ENCODE data around the gene SLCO2A1. TPM values are rescaled to one million over a fixed set of nuclear protein-coding genes. Genes with fewer than 3 reads are reported as not detected.
A peak's percentile ranks its signal among the peaks of the same experiment; 100 is the strongest.

Gene SLCO2A1
- total RNA-seq, 1 donor from 2014 or later = 59.2 TPM

DNA sequence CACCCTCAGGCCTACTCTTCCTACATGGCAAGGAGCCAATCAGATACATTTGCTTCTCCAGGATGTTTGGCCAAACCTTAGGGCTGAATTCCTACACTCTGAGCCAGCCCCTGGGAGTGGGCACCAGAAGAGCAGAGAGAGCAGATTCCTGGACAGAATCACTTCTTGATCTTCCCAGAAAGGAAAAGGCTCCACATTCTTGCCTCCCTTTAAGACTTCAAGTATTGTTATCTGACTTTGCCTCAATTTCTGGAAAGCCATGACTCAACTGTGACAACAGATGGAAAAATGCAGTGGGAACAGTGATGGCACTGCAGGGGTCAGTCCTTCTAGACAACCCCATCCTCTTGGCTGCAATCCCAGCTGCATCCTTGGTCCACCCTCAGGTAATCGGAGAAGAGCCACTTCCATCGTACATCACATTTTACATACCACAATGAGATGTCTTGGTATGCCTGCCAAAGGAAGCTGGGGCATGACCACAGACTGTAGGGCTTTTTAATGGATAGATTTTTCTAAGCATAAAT, 21.0 kb downstream of the SLCO2A1 start:
- intact Hi-C loops (cut with DNase I) = no loop called here
- no peak for DNase-seq (ENCODE audit: low spot score)

DNA sequence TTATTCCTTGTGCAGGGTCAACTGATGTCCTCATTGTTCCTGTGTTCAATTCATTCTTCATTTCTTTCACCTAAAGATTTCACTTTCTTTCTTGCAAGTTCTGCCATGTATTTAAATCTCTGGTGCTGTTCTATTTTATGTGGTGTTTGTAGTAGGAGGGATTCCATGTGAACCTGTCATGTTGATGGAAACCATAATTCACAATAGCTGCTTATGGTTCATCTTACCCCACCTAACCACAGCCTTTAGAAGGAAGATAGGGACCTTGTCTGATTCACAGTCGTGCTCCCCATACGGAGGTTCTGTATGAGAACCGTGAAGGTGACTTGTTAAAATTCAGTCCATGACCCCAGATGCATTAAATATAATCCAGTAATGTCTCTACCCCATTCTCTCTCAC, 21.9 kb downstream of the SLCO2A1 start:
- no peak for DNase-seq (ENCODE audit: low spot score)
- intact Hi-C loops (cut with DNase I) = no loop called here

DNA sequence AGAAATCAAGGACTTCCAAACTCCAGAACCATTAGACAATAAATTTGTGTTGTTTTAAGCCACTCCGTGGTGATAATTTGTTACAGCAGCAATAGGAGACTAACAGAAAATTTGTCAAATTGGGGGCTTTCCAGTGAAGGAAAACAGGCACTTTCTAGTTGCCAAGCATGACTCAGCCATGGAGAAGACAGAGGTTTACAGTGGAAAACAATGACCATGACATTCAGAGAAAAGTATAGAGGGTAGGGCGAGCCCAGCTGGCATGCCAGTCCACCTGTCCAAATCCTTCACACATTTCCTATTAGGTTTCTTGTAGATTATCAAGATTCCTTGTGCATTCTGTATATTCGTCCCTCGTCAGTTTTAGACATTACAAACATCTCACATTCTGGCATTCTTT, 24.9 kb downstream of the SLCO2A1 start:
- DNase-seq (ENCODE audit: low spot score) = no peak
- intact Hi-C loops (cut with DNase I) = no loop called here

DNA sequence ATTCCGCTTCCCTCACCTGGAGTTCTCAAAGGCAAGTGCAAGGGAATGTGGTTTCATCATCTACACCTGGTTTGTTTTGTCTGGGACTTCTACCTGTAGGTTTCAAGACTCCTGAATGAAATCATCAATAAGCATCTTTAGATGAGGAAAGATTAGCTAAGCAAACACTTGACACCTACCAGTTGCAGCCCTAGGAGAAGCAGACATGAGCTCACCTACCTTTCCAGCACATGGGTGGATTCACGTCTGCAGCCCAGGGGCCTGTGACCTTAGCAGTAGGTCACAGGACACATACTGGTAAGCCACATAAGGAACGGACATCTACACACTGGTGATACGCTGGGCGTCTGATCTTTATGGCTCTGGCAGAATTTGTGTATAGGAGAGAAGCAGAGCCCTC, 26.7 kb downstream of the SLCO2A1 start:
- intact Hi-C loops (cut with DNase I) = no loop called here
- no peak for DNase-seq (ENCODE audit: low spot score)

DNA sequence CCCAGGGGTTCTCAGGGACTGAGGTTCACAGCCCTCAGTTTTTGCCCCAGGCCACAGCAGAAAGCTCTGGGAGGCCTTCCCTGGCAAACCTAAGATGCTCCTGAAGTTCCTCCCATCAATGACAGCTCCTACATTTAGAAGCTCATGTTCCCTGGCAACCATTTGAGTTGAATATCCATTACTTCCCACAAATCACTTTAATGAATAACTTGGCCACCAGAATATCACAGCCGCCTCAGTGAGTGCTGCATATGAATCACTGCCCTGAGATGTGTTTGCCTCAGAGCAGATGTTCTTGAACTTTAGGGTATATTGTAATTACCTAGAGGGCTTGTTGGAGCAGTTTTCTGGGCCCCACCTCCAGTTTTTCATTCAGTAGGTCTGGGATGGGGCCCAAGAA, 27.4 kb downstream of the SLCO2A1 start:
- intact Hi-C loops (cut with DNase I) = no loop called here
- no peak for DNase-seq (ENCODE audit: low spot score)

DNA sequence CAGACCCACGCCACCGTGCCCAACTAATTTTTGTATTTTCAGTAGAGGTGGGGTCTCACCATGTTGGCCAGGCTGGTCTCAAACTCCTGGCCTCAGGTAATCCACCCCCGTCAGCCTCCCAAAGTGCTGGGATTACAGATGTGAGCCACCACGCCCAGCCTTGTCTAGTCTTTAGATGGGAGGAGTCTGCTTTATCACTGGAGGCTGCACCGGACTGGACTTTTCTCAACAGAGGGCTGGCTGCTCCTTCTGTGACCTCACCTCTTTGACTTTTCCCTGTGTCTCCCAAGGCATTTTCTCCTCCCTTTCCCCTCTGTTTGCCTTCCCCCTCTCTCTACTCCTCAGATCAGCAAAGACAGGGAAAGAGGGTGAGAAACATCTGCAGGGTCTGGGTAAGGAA, 28.5 kb downstream of the SLCO2A1 start:
- intact Hi-C loops (cut with DNase I) = no loop called here
- DNase-seq (ENCODE audit: low spot score) = no peak

DNA sequence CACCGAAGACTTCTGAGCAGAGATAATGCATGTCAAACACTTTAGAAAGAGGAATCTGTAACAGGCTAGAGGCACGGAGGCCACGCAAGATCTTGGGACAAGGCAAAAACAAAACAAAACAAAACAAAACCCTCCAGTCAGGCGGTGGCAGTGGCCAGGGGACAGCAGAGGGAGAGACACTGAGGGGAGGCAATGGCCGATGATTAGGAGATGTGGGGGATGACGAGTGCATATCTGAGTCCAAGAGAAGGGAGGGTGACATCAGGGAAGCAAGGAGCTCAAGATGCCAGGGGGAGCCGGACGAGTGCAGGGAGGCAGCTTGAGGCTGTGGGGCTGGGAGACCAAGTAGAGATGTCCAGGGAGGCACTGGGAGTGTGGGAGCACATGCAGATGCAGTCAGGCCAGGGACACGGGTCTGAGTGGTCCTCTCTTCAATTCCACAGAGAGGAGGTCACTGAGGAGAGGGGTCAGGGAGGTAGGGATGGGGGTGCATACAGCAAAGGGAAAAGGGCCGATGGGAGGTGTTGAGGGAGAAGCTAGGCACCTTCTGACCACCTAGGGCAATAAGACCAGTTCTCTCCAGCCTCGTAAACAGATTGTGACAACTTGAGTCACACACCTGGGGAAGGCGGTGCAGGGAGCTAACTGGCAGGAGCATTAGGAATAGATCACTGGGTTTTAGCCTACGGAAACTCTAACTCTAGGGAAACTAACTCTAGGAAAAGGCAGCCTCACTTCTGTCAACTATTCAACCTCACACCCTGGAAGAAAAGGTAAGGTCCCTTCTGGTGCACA, 29.6 kb downstream of the SLCO2A1 start:
- DNase-seq (ENCODE audit: low spot score) = peak; percentile 44
- intact Hi-C loops (cut with DNase I) = no loop called here

DNA sequence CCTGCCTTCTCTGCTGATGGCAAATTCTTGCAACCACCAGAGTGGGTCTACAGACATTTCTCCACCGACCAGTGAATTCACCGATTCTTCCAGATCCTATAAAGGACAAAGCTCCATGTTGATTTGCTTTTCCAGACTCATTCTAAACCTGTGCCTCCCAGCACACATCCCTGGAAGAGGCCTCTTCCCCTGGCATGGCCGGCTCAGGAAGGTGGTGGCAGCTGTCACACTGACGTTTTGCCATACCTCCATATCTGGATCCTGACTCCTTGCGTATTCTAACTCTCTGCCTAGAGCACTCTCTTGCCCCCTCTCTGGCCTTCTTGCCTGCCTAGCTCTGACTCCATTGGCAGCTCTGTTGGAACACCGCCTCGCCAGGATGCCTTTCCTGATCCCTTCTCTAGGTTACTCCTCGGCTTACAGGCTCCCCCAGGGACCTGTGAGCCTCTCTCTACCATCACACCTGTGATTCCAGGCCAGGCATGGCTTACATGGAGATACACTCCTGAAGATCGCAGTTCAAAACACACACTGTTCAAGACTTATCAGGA, 31.0 kb downstream of the SLCO2A1 start:
- intact Hi-C loops (cut with DNase I) = no loop called here
- DNase-seq (ENCODE audit: low spot score) = peak; percentile 55

DNA sequence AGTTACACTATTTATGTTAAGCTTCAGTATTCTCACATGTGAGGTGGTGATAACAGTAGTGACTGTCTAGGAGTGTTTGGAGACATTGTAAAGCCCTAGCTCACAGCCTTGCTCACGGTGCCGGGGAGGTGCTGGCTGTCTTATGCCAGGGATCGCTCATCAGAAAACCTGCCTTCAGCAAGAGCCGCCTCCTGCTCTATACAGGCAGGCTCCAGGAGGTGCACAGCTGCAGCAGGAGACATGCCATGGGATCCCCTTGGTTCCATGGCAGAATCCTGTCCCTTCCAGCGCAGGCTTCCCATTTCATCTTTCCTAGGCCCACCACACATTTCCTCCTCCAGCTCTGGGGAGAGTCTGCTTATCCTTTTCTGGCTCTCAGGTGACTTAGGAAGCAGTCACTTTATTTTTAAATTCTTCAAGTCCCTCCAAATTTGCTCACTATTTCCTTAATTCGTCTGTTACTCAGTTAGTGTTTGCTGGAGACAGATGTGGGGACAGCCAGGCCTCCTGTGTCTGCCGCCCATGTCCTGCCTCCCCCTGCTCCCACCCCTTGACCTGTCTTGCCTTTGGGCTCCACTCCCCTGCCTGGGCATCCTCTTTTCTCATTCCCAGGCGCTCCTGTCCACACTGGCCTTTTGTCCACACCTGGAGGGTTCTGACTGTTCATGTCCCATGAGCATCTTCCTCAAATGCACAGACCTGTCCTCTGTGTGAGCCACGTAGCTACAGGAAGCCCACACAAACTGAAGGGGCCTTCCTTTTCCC, 31.7 kb downstream of the SLCO2A1 start:
- intact Hi-C loops (cut with DNase I) = no loop called here
- DNase-seq (ENCODE audit: low spot score) = peak; percentile 29

DNA sequence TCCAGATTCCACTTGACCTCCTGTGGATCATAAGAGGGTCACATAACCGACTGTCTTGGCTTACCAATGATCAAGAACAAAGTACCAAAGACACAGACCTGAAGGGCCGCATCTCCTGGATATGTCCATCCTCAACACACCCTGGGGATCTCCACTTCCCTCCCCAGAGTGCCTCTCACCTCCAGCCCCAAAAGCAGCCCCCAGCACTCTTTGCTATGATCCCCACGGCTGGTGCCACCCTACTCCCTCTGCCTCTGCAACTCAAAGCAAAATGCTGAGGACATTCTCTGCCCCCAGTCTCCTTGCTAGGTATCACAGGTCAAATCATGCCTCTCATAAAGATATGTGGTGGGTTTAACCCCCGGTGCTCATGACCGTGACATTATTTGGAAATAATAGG, 32.7 kb downstream of the SLCO2A1 start:
- DNase-seq (ENCODE audit: low spot score) = peak; percentile 44
- intact Hi-C loops (cut with DNase I) = no loop called here

DNA sequence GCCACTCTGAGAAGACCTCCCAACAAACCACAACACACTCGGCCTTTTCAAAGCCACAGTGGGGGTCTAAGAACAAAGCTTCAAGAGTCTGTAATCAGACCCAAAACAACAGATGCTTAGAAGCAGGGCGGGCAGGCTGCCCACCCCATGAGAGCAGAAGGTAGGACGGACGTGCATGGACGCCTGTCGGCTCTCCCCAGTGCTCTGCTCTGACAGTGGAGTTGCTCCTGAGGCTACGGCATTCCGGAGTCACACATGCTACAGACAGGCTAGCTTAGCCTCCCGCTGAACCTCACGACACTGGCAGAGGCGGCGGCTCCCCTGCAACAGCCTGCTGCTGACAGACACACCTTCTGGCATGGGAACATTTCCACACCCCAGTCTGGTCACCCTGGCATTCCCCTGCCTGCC, 33.5 kb downstream of the SLCO2A1 start:
- DNase-seq (ENCODE audit: low spot score) = peak; percentile 69
- intact Hi-C loops (cut with DNase I) = no loop called here

DNA sequence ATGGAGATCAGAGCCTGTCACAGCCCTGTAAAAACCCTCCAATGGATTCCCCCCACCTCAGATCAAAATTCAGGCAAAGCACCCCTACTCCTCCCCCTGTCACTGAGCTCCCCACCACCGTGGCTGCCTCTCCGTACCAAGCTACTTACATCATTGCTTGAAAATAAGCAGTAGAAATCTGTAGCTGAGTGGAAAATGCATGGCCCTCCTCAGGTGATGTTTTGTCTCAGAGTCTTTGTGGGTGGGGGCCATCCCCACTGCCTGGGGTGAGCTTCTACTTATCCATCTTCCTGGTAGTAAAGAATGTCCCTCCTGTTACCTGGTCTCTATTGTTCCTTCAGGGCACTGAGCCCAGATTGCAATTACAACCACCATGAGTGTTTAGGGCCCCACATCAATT, 34.5 kb downstream of the SLCO2A1 start:
- intact Hi-C loops (cut with DNase I) = no loop called here
- peak; percentile 47 for DNase-seq (ENCODE audit: low spot score)

DNA sequence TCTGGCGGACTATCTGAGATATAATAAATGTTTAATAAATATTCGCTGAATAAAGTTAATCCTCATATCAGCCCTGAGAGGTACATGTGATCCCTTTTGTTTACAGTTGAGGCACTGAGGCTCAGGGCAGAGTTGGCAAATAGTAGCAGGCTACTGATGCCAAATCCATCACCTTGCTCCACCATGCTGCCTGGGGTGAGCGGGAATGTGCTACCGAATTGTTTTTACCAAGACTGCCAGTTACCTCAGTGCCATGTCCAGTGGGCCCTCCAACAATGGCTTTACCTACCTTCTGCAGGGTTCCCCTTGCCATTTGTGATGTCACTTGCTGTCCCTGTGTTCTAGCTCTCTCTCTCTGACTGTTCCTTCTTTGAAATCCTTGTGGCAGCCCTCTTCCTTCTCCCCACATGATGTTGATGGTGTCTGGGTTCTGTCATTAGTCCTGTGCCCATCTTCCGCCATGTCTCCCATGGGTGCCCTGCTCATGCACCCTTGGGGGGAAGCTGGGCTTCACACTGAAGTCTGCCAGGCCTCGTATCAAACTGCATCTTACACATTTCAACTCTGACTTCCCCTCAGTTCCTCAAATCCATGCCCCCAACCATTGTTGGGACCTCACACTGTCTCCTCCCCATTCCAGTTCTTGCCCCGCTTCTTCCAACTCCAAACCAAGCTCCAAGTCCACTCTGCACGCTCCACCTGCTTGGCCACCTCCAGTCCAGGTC, 35.4 kb downstream of the SLCO2A1 start:
- peak; percentile 50 for DNase-seq (ENCODE audit: low spot score)
- intact Hi-C loops (cut with DNase I) = no loop called here

DNA sequence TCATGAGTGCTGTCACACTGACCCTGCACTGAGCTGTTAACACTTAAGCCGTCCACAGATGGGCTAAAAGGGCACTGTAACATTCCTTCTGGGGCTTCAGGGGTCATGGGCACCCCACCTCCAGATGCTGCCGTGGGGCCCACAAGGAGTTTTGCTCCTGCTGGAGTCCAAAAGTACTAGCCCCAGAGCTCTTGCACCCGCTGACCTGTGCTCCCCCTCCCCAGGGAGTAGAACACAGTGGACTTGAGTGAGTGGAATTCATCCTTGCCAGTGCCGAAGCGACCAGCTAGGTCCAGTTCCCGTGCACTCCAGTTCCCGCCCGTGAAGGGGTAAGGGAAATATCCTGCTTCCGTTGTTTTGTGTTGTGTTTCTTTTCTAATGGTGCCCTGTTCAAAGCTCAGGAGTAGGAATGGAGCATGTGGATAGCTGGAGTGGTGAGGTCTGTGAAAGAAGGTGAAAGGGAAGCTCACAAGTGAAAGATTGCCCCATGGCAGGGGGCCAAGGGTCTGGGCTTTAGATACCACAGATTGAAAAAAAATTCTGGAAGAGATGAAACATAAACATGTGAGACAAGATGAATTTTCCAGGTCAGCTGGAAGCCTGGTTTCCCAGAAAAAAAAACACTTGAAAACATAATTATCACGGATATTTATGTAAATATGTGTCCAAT, 36.6 kb downstream of the SLCO2A1 start:
- intact Hi-C loops (cut with DNase I) = no loop called here
- peak; percentile 74 for DNase-seq (ENCODE audit: low spot score)

DNA sequence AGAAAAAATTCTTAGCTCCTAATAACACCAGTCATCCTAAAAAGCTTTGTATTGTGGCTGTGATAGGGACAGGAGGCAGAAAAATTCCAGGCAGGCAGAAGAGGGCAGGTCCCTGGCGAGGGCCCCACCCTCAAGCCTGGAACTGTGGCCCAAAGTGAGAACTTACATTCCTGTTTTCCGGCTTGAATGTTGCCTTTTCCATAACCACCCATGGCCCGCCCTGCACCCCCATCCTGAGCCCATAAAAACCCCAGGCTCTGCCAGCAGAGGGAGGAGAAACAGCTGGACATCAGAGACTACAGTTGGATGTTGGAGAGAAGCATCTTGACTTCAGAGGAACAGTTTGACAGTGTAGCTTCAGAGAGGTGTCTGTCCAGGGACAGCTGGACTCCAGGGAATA, 37.3 kb downstream of the SLCO2A1 start:
- intact Hi-C loops (cut with DNase I) = no loop called here
- peak; percentile 60 for DNase-seq (ENCODE audit: low spot score)

DNA sequence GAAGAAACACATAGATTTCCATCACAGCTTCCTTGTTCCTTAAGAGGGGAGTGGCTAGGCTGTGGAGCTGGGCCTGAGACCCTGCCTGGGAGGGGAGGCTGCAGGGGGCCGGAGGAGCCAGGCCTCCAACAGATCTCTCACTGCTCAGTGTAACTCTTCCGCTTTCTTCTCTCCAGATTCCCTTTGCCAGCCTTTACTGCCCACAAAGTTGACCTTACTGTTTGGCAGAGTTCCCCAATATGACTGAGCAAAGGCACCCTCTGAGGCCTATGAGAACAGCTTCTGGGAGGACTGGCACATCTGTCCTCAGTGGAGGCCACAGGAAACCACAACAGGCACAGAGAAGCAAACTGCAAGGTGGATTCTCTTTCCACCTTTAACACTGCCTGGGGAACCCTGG, 38.1 kb downstream of the SLCO2A1 start:
- intact Hi-C loops (cut with DNase I) = loop anchor here (2.0 kb wide), 1 partner anchor 43 kb away; no protein-coding TSS in a partner anchor
- DNase-seq (ENCODE audit: low spot score) = peak; percentile 72

DNA sequence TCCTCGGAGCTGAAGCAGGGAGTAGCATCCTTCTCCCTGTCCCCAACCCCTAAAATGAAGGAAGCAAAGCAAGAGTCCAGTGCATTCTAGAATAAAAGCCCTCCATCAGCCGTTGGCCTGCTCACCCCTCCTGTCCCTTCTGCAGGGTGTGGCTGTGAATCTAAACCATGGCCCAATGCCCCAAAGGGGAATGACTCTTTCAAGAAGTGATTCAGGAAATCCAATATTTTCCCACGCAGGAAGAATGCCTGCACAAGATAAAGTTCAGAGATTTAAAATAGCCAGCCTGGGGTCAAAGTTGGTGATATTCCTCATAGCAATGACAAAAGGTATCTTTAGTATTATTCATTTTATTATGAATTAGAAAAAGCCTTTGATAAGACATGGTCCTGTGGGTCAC, 38.5 kb downstream of the SLCO2A1 start:
- DNase-seq (ENCODE audit: low spot score) = peak; percentile 75
- intact Hi-C loops (cut with DNase I) = loop anchor here (2.0 kb wide), 1 partner anchor 42 kb away; no protein-coding TSS in a partner anchor

DNA sequence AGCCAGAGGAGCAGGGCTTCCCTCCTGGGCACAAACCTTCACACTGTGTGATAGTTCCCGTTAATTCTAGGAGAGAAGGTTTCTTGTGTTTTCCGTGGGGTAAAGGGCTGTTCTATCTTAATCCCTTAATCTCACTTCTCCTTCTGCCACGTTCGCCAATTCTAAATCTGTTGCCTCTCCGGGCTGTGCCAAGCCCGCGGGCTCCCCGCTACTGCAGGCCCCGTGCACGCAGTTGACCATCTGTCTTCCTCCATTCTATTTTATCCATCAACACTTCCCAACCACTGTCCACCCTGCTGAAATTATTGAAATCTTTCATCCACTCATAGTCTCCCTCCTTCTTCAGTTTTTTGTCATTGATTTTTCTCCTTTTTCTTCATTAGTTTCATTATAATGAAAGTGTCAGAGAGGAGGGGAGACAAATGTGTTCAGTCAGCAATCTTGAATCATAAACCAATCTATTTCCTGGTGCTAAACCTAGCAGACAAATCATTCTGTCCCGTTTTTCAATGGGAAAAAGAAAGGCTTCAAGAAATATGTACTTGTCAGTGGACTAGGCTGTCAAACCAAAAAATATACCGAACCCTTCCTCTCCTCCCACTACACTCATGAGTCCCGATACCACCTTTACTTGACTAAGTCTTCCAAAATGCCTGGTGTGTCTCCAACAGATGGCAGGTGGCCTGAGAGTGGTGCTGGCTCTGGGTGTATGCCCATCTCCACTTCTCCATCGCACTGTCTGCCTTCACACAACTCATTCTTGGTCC, 39.6 kb downstream of the SLCO2A1 start:
- intact Hi-C loops (cut with DNase I) = loop anchor here (2.0 kb wide), 1 partner anchor 41 kb away; no protein-coding TSS in a partner anchor
- DNase-seq (ENCODE audit: low spot score) = peak; percentile 60

All from cardiac septum (tissue), 1 donor.